Left lung (tissue), 10 donors: ENCODE results near the gene LEAP2. TPM values are rescaled to one million over a fixed set of nuclear protein-coding genes. Genes with fewer than 3 reads are reported as not detected.

Experiments used
- ATAC-seq: fragments of 200-7000 bp; cut with Tn5 transposase; one replicate; pipeline ENCODE4 v1.9.1; 2020; ENCODE audit warnings: moderate library complexity
- DNase-seq, 4 donors: peaks; one replicate each; pipeline ENCODE4 v3.0.0-alpha.2; 2013 to 2020
- H3K27ac ChIP-seq, 2 donors: fragments of 200-600 bp; sonication (generic) in 1 of 2; one replicate each; pipeline versions ENCODE4 v1.5.0 to v1.8.0; 2020 to 2021
- H3K27me3 ChIP-seq, 2 donors: fragments of 200-600 bp; sonication (generic) in 1 of 2; one replicate each; pipeline versions ENCODE4 v1.5.0 to v1.8.0; 2020 to 2021
- H3K36me3 ChIP-seq, 2 donors: fragments of 200-600 bp; sonication (generic) in 1 of 2; one replicate each; pipeline versions ENCODE4 v1.5.0 to v1.8.0; 2020 to 2021
- H3K4me1 ChIP-seq, 2 donors: fragments of 200-600 bp; one replicate each; pipeline ENCODE4 v1.8.0; 2021
- H3K4me3 ChIP-seq, 2 donors: fragments of 200-600 bp; sonication (generic) in 1 of 2; one replicate each; pipeline versions ENCODE4 v1.5.0 to v1.8.0; 2020 to 2021; ENCODE audit warnings: mild to moderate bottlenecking in 1 of 2
- H3K9me3 ChIP-seq, 2 donors: fragments of 200-600 bp; sonication (generic) in 1 of 2; one replicate each; pipeline versions ENCODE4 v1.5.0 to v1.8.0; 2020 to 2021
- CTCF ChIP-seq, 2 donors: fragments of 200-600 bp; sonication (generic) in 1 of 2; IDR thresholded peaks; one replicate each; pipeline versions ENCODE4 v1.5.0 to v1.8.0; 2021; ENCODE audit warnings: antibody characterized with exemption in 2 of 2
- intact Hi-C, 2 donors: fragments of 100-400 bp; cut with DNase I; formaldehyde crosslinking; loops; one replicate each; pipeline versions ENCODE4 v1.11.2 to v1.14.2; 2022
- polyA plus RNA-seq, 6 donors: library from polyadenylated mRNA; unstranded; fragments of 120-200 nt; gene quantifications; one replicate each; pipeline ENCODE4 v1.2.1, GENCODE V29; 2013; ENCODE audit not compliant: insufficient read length in 6 of 6
- total RNA-seq, 2 donors: library from RNA; stranded (reverse); fragmentation: NEBNext Ultra II Directional; extraction: Animal tissue kit (Norgen Biotek cat#: 25700); gene quantifications; one replicate each; pipeline ENCODE4 v1.2.1, GENCODE V29; 2021
- donor health status: DM: no; HTN: yes; CAD: no.
- donor health status: DM: no; HTN: no; CAD: no.

LEAP2 gene
- total and polyA plus RNA-seq, 8 donors: 1.2 to 6.0 (median 4.0) TPM

- peaks cover 10 to 30% of the 10 kb centered on the region in 2 donors for H3K4me1 ChIP-seq
- intact Hi-C loops: no loop called here
- H3K9me3 ChIP-seq: no peaks in the 10 kb centered on the region
- H3K4me3 ChIP-seq: no peak overlapping the region
- H3K36me3 ChIP-seq: no peaks in the 10 kb centered on the region
- H3K27ac ChIP-seq: peak overlapping the region; percentile 64 to 79
- peak; percentile 70 for ATAC-seq
- H3K27me3 ChIP-seq: no peaks in the 10 kb centered on the region
- no peak for TF ChIP-seq CTCF (IDR thresholded peaks at IDR 0.05)
- no peak for DNase-seq
Observed at GRCh38 chr5:132841305-132841704, 32.2 kb upstream of the LEAP2 start.

- no peak for DNase-seq
- ATAC-seq: no peak
- intact Hi-C loops: no loop called here
- no peaks in the 10 kb centered on the region for H3K4me1 ChIP-seq
- no peaks in the 10 kb centered on the region for H3K27me3 ChIP-seq
- no peak for TF ChIP-seq CTCF (IDR thresholded peaks at IDR 0.05)
- H3K9me3 ChIP-seq: no peaks in the 10 kb centered on the region
- H3K36me3 ChIP-seq: no peaks in the 10 kb centered on the region
- no peak overlapping the region for H3K4me3 ChIP-seq
- no peak overlapping the region for H3K27ac ChIP-seq
Observed at GRCh38 chr5:132848270-132848669, 25.2 kb upstream of the LEAP2 start.

GRCh38 chr5:132849347-132849746, 24.1 kb upstream of the LEAP2 start:
- Histone ChIP-seq H3K27me3 (no peaks in the 10 kb centered on the region), H3K36me3 (no peaks in the 10 kb centered on the region), H3K4me3 (no peak overlapping the region), H3K4me1 (peaks cover 0 to 4% of the 10 kb centered on the region in 2 donors), H3K27ac (no peak overlapping the region), H3K9me3 (no peaks in the 10 kb centered on the region)
- intact Hi-C loops: no loop called here
- DNase-seq (no peak), ATAC-seq (no peak)
- TF ChIP-seq CTCF (IDR thresholded peaks at IDR 0.05): no peak

GRCh38 chr5:132850066-132850465, 23.4 kb upstream of the LEAP2 start:
- H3K27me3 ChIP-seq: no peaks in the 10 kb centered on the region
- no peak for ATAC-seq
- peaks cover 0 to 4% of the 10 kb centered on the region in 2 donors for H3K4me1 ChIP-seq

GRCh38 chr5:132853323-132853722, 20.1 kb upstream of the LEAP2 start:
- Histone ChIP-seq H3K27ac (no peak overlapping the region), H3K4me3 (no peak overlapping the region), H3K27me3 (no peaks in the 10 kb centered on the region), H3K4me1 (peaks cover 0 to 4% of the 10 kb centered on the region in 2 donors), H3K36me3 (no peaks in the 10 kb centered on the region), H3K9me3 (no peaks in the 10 kb centered on the region)
- no peak for TF ChIP-seq CTCF (IDR thresholded peaks at IDR 0.05)
- intact Hi-C loops: no loop called here
- no peak for DNase-seq
- ATAC-seq: no peak

More at GRCh38 chr5:132850066-132850465, 23.4 kb upstream of the LEAP2 start:
- no peaks in the 10 kb centered on the region for H3K36me3 ChIP-seq
- H3K9me3 ChIP-seq: no peaks in the 10 kb centered on the region
- no peak for DNase-seq
- H3K27ac ChIP-seq: no peak overlapping the region
- no peak for TF ChIP-seq CTCF (IDR thresholded peaks at IDR 0.05)
- intact Hi-C loops: no loop called here
- H3K4me3 ChIP-seq: no peak overlapping the region
